MM.1S (cell line): ENCODE data around the gene IGSF5.

Experiments
- DNase-seq: peaks from one replicate; pipeline ENCODE4 v3.0.0-alpha.2; 2015
- H2AFZ ChIP-seq: fragments of 300-600 bp; sonication (generic); 2 replicates; pipeline ENCODE4 v1.6.0; 2016; ENCODE audit warnings: antibody characterized with exemption, low read length
- H3F3A ChIP-seq: fragments of 300-600 bp; sonication (generic); 2 replicates; pipeline ENCODE4 v1.6.1; 2016; ENCODE audit warnings: mild to moderate bottlenecking, antibody characterized with exemption, low read length, moderate library complexity, mixed read lengths; ENCODE audit not compliant: insufficient read depth
- H3K27ac ChIP-seq: fragments of 300-600 bp; sonication (generic); 2 replicates; pipeline ENCODE4 v1.5.1; 2016; ENCODE audit warnings: mild to moderate bottlenecking, low read length
- H3K27me3 ChIP-seq: fragments of 300-600 bp; sonication (generic); replicated peaks from 2 replicates; pipeline ENCODE4 v1.6.0; 2016; ENCODE audit warnings: low read length; ENCODE audit not compliant: insufficient read depth
- H3K36me3 ChIP-seq: fragments of 300-600 bp; sonication (generic); replicated peaks from 2 replicates; pipeline ENCODE4 v1.6.1; 2016; ENCODE audit warnings: mild to moderate bottlenecking, low read length, mixed read lengths; ENCODE audit not compliant: insufficient read depth
- H3K4me1 ChIP-seq: fragments of 300-600 bp; sonication (generic); 2 replicates; pipeline ENCODE4 v1.6.1; 2016; ENCODE audit warnings: low read length, mixed read lengths
- H3K4me2 ChIP-seq: fragments of 300-600 bp; sonication (generic); 2 replicates; pipeline ENCODE4 v1.6.0; 2016; ENCODE audit warnings: low read depth, low read length
- H3K4me3 ChIP-seq: fragments of 300-600 bp; sonication (generic); 2 replicates; pipeline ENCODE4 v1.5.1; 2016; ENCODE audit warnings: low read length, mixed read lengths
- H3K79me2 ChIP-seq: fragments of 300-600 bp; sonication (generic); 2 replicates; pipeline ENCODE4 v1.6.1; 2016; ENCODE audit warnings: mixed run types, low read length, mixed read lengths
- H3K9ac ChIP-seq: fragments of 300-600 bp; sonication (generic); 2 replicates; pipeline ENCODE4 v1.6.1; 2016; ENCODE audit warnings: low read length, mixed read lengths
- H3K9me2 ChIP-seq: fragments of 300-600 bp; sonication (generic); replicated peaks from 2 replicates; pipeline ENCODE4 v1.6.1; 2016; ENCODE audit warnings: mild to moderate bottlenecking, low read length, mixed read lengths; ENCODE audit not compliant: insufficient read depth
- H3K9me3 ChIP-seq: fragments of 300-600 bp; sonication (generic); replicated peaks from 2 replicates; pipeline ENCODE4 v1.6.1; 2016; ENCODE audit warnings: mild to moderate bottlenecking, low read length, mixed read lengths; ENCODE audit not compliant: insufficient read depth
- H4K20me1 ChIP-seq: fragments of 300-600 bp; sonication (generic); 2 replicates; pipeline ENCODE4 v1.6.1; 2016; ENCODE audit warnings: mild to moderate bottlenecking, low read length, moderate library complexity, mixed read lengths; ENCODE audit not compliant: insufficient read depth
- CTCF ChIP-seq: fragments of 300-600 bp; sonication (generic); IDR thresholded peaks from 2 replicates; pipeline ENCODE4 v1.5.1; 2016; ENCODE audit warnings: antibody characterized with exemption, low read length, mixed read lengths
- EZH2 ChIP-seq: fragments of 300-600 bp; sonication (generic); optimal IDR thresholded peaks from 2 replicates; pipeline ENCODE3; 2017; ENCODE audit warnings: low read depth, mild to moderate bottlenecking, antibody characterized with exemption, low read length, mixed read lengths
- EZH2phosphoT487 ChIP-seq: fragments of 300-600 bp; sonication (generic); IDR thresholded peaks from 2 replicates; pipeline ENCODE4 v1.6.1; 2018; ENCODE audit warnings: antibody characterized with exemption, low read length

Gene IGSF5

DNA sequence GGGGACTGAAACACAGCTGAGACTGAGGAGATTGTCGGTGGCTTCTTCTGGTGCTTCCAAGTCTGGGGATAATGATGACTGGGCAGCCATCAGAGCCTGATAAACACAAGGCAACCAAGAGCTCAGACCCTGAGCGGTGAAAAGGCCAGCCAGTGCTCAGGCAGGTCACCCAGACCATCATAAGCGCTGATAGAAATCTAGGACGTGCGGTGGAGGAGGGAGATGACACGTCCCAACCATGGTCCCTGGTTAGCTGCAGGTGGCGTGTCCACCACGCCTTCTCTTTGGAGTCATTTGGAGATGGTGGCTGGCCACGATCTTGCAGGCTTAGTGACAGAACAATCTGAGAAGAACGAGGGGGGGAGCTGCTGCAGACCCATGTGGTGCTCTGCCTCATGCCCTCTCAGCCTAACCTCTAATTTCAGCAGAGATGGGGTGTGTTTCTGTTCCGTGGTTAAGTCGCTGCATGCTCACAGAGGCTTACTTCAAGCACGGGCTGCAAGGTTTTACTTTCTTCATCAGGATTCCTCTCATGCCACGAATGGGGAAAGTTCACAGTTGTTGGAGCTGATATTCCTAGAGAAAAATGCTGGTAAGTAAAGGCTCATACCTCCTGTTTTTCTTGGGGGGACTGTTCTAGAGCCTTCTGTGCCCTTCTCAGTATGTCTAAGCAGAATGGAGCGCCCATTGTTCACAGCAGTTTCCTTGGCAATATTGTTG is 17.4 kb upstream of the IGSF5 start:
- Histone ChIP-seq H3K27me3 (no peaks in the 10 kb centered on the region), H3K4me1 (no peaks in the 10 kb centered on the region), H3F3A (no peaks in the 10 kb centered on the region), H3K9me2 (no peaks in the 10 kb centered on the region), H3K9ac (no peak overlapping the region), H3K27ac (no peak overlapping the region), H3K9me3 (no peaks in the 10 kb centered on the region), H3K4me2 (no peak overlapping the region), H4K20me1 (no peaks in the 10 kb centered on the region), H2AFZ (no peak overlapping the region), H3K4me3 (no peak overlapping the region), H3K79me2 (no peaks in the 10 kb centered on the region), H3K36me3 (no peaks in the 10 kb centered on the region)
- TF ChIP-seq EZH2phosphoT487: no peak
- TF ChIP-seq EZH2: no peak
- no peak for TF ChIP-seq CTCF
- no peak for DNase-seq

DNA sequence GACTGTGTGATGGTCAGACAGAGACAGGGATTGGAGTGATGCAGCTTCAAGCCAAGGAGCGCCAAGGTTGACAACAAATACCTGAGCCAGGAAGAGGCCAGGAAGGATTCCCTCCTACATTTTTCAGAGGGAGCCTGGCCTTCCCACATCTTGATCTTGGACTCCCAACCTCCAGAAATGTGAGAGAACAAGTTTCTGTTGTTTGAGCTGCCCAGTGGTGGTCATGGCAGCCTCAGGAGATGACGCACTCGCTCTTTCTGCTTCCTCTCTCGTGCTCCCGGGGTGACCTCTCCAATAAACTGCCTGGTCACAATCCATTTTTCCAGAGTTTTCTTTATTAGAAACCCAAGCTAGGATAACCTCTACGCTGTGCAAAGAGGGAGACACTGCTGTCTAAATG is 16.6 kb upstream of the IGSF5 start:
- Histone ChIP-seq H3K9me3 (no peaks in the 10 kb centered on the region), H3K79me2 (no peaks in the 10 kb centered on the region)

GRCh38 chr21:39730418-39731157 is 14.4 kb upstream of the IGSF5 start:
- Histone ChIP-seq H3K9ac (no peak overlapping the region), H2AFZ (no peak overlapping the region), H3K9me3 (no peaks in the 10 kb centered on the region), H3K4me3 (no peak overlapping the region), H3K27ac (no peak overlapping the region), H3F3A (no peaks in the 10 kb centered on the region), H3K79me2 (no peaks in the 10 kb centered on the region), H4K20me1 (no peaks in the 10 kb centered on the region), H3K36me3 (no peaks in the 10 kb centered on the region), H3K27me3 (no peaks in the 10 kb centered on the region), H3K9me2 (no peaks in the 10 kb centered on the region), H3K4me1 (no peaks in the 10 kb centered on the region), H3K4me2 (no peak overlapping the region)
- TF ChIP-seq EZH2 (no peak), CTCF (no peak), EZH2phosphoT487 (no peak)
- DNase-seq: no peak

More for the DNA sequence above, 16.6 kb upstream of the IGSF5 start:
- no peak for TF ChIP-seq EZH2
- TF ChIP-seq EZH2phosphoT487: no peak
- no peak for TF ChIP-seq CTCF
- no peak overlapping the region for H3K4me3 ChIP-seq
- no peaks in the 10 kb centered on the region for H3K9me2 ChIP-seq
- no peaks in the 10 kb centered on the region for H3K4me1 ChIP-seq
- no peak overlapping the region for H3K9ac ChIP-seq
- no peak for DNase-seq
- no peaks in the 10 kb centered on the region for H4K20me1 ChIP-seq
- H3K36me3 ChIP-seq: no peaks in the 10 kb centered on the region
- H3K4me2 ChIP-seq: no peak overlapping the region
- H3F3A ChIP-seq: no peaks in the 10 kb centered on the region
- no peaks in the 10 kb centered on the region for H3K27me3 ChIP-seq
- no peak overlapping the region for H3K27ac ChIP-seq
- H2AFZ ChIP-seq: no peak overlapping the region
